Measurements from ENCODE around the gene MINDY4. TPM values are rescaled to one million over a fixed set of nuclear protein-coding genes. Genes with fewer than 3 reads are reported as not detected.

MINDY4 gene
- total and polyA plus RNA-seq, 2 of the 8 experiments (the other 6 are each of a cell fraction or from before 2014, with no cell fraction given): 1.3 to 3.6 TPM

DNA sequence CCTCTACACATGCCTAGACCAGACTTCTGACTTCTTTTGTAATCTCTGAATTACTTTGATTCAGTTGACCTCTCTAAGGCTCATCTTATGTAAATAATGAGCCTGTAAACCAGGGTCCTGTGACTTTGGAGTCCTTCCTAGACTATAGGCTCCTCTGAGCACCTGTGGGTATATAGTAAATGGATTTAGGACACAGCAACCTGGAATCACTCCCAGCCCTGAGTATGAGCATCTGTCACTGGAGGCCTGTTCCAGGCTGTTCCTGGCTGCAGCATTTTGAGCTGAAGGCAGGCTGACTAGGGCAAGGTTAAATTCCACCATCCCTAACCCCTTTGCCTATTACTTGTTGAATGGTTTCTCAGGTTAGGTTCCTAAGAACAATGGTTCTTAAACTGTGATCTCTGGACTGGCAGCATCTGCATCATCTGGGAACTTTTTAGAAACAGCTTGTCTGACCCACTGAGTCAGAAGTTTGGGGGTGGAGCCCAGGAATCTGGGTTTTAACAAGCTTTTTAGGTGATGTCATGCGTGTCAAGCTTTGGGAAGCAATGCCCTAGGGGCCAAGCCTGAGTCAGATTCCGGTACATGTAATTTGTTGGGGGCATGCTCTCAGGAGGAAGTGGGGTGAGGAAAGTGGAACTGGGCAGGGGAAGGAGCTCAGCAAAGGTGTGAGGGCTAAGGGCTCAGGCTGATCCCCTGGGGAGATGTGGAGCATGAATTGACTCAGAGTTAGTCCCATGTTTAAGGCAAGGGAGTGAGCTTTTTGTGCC is 28.2 kb downstream of the MINDY4 start:
- Histone ChIP-seq H4K8ac (ENCODE audit: extremely low read depth, insufficient read depth, low read length) (no peak overlapping the region), H2BK15ac (ENCODE audit: low read length) (no peak overlapping the region), H2BK5ac (ENCODE audit: low read depth, low read length) (no peak overlapping the region), H3K79me2 (ENCODE audit: control insufficient read depth in 1 of 2, insufficient read depth in 2 of 2, low read length in 2 of 2) (no peaks in the 10 kb centered on the region), H4K20me1 (replicated peaks in 1 of 2; ENCODE audit: control insufficient read depth in 1 of 2, insufficient read depth in 2 of 2, low read length in 2 of 2) (peaks cover 0 to 2% of the 10 kb centered on the region in 2 experiments), H2BK120ac (replicated peaks; ENCODE audit: low read depth, low read length) (no peak overlapping the region), H3K79me1 (ENCODE audit: low read depth, low read length) (no peaks in the 10 kb centered on the region; the same call in 1 of the 2 replicates), H2AFZ (ENCODE audit: low read length) (no peak overlapping the region), H3K18ac (ENCODE audit: extremely low read depth, low read length) (no peak overlapping the region), H3K23me2 (ENCODE audit: low read depth, low read length) (peaks cover 6% of the 10 kb centered on the region; the same call in 1 of the 2 replicates), H4K5ac (ENCODE audit: insufficient read length, low read depth, low read length) (no peak overlapping the region), H3K27me3 (replicated peaks in 1 of 4; ENCODE audit: control insufficient read depth in 3 of 4, extremely low read depth in 1 of 4, insufficient read depth in 3 of 4, low read length in 3 of 4) (no peaks in the 10 kb centered on the region), H3K23ac (ENCODE audit: insufficient read length) (no peak overlapping the region), H3K4me2 (ENCODE audit: insufficient read depth in 1 of 2, low read depth in 2 of 2, low read length in 2 of 2) (no peak overlapping the region), H3K9me3 (ENCODE audit: insufficient read depth in 2 of 2, low read depth in 1 of 2, low read length in 1 of 2) (no peaks in the 10 kb centered on the region), H4K91ac (replicated peaks; ENCODE audit: insufficient read length, low read length) (no peak overlapping the region), H3K4me3 (ENCODE audit: extremely low read depth in 1 of 4, insufficient read depth in 2 of 4, low read depth in 3 of 4, low read length in 4 of 4) (no peak overlapping the region), H3K9ac (replicated peaks in 1 of 4; ENCODE audit: extremely low read depth in 1 of 4, low read depth in 3 of 4, low read length in 3 of 4) (no peak overlapping the region), H3K14ac (ENCODE audit: insufficient read length) (no peak overlapping the region), H3K36me3 (ENCODE audit: control insufficient read depth in 2 of 4, insufficient read depth in 4 of 4, low read length in 3 of 4) (no peaks in the 10 kb centered on the region), H3K56ac (replicated peaks; ENCODE audit: insufficient read length, low read depth, low read length) (no peak overlapping the region), H3K4ac (replicated peaks; ENCODE audit: insufficient read length, low read depth, low read length) (no peak overlapping the region), H2AK5ac (ENCODE audit: low read depth, low read length) (no peak overlapping the region), H3K4me1 (replicated peaks in 1 of 4; ENCODE audit: control insufficient read depth in 3 of 4, insufficient read depth in 4 of 4, low read length in 3 of 4) (no peaks in the 10 kb centered on the region), H2BK20ac (ENCODE audit: low read length) (no peak overlapping the region), H3K27ac (ENCODE audit: low read depth, low read length) (no peak overlapping the region), H2BK12ac (ENCODE audit: low read depth, low read length) (no peak overlapping the region)
- peak in 1 of 2 experiments; percentile 27 for DNase-seq (ENCODE audit: low read depth in 1 of 2, low spot score in 2 of 2)
- CTCF ChIA-PET (ENCODE audit: partially characterized antibody): interaction anchor here (0.6 to 2.2 kb wide), 31 partner anchors 8 to 738 kb away, joined by 3 to 14 read pairs (median 4); partner anchors contain the start of gene GHRHR
- no peak for FAIRE-seq
- WGBS, 2 experiments (ENCODE audit: extremely low coverage in 1 of 2, insufficient coverage in 1 of 2, insufficient read length in 1 of 2, insufficient replicate concordance in 2 of 2, low coverage in 1 of 2, low lambda C conversion rate in 2 of 2, missing lambda C conversion rate in 1 of 2): 87% methylated on average over 2 of the region's 2 CpGs; no CpG with 5 or more reads in 1 of the 2 experiments
- POLR2A ChIA-PET (ENCODE audit: partially characterized antibody): no interaction called here
- TF ChIP-seq TCF12 (IDR thresholded peaks at IDR 0.05; ENCODE audit: low read depth, low read length): no peak
- TF ChIP-seq TBP (IDR thresholded peaks at IDR 0.05; ENCODE audit: low read depth, low read length): no peak
- no peak for TF ChIP-seq TAF7 (optimal IDR thresholded peaks at IDR 0.05; ENCODE audit: borderline replicate concordance, low read depth, low read length)
- TF ChIP-seq KDM1A (IDR thresholded peaks at IDR 0.05; ENCODE audit: borderline replicate concordance, low read length): no peak
- no peak for TF ChIP-seq PHF8 (conservative IDR thresholded peaks at IDR 0.05; ENCODE audit: low read depth, low read length)

Measured in H1 (cell line).